T-helper 2 cell (primary cell): ENCODE measurements around the gene TTLL9.

Experiments used
- DNase-seq, 5 experiments: peaks; one replicate each; pipeline versions ENCODE4 v3.0.0 to v3.0.0-alpha.2; 2012 to 2022

Gene TTLL9

DNA sequence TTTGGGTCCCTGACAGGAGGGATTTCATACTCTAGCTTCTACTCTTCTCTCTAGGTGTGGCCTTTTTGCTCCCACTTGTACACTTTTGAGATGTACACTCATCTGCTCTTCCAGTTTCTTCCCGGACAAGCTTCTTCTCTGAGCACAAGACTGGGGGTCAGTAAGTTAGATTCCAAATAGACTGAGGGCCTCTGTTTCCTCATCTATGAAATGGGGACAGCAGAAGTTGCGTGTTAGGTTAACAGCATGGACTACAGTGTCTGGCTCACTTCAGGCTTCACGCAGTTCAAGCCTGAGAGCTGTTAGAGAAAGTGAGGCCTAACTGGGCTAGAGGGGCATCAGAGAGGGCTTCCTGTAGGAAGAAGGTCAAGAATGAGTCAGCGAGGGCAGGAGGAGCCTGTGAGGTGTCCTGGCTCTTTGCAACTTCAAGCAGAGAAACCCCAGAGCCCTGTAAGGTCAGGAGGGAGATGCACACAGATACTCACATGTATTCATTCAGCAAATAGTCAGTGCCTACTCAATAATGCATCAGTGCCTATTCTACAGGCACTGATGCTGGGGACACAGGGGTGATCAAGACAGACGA lies 118.1 kb downstream of the TTLL9 start:
- DNase-seq, result no peak

DNA sequence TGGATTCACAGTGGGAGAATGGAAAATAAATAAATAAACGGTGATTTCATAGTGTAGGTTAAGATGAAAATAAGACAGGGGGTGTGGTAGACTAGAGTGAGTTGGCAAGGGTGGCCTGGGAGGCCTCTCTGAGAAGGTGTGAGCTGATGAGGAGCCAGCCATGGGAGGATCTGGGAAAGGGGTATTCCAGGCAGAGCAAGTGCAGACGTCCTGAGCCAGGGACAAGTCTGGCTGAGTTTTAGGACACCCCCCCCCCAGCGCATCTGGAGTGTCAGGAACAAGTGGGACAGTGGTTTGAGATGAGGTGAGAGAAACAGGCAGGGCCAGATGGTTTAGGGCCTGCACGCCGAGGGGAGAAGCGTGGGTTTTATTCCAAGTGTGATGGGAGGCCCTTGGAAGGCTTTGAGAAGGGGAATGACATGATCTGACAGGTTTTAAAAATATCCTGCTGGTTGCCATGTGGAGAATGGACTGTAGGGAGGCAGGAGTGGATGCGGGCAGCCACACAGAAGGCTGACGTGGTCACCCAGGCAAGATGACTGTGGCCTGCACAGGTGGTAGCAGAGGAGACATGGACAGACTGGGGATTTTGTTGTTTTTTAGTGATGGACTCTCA lies 118.7 kb downstream of the TTLL9 start:
- DNase-seq, result no peak

DNA sequence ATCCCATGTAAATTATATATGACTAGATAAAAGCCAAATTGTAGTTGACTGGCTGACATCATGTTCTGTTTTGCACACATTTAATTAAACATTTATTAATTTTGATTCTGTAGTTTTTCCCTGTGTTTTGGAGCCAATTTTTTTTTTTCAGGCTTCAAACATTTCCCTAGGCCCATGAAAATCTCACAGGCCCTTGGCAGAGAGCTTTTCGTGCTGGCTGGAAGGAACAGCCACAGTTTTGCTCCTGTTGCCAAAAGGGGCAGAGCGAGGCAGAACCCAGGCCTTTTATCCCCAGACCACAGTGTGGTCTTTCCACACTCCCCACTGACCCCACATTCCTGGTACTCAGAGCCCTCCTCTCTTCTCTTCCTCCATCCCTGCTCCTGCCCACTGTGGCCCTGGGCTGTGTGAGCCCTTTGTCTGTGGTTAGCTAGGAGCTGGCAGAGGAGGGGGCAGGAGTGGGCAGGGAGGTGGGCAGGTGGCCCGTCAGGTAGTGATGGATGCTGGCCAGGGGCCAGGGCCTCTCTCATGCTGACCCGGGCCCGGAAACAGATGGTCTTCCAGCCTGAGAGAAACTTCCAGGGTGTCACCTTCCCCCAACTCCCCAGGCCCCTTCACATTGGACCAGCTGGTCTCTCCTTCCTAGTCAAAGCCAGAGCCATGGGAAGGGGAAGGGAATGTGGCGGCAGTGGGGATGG lies 120.4 kb downstream of the TTLL9 start:
- no peak for DNase-seq

DNA sequence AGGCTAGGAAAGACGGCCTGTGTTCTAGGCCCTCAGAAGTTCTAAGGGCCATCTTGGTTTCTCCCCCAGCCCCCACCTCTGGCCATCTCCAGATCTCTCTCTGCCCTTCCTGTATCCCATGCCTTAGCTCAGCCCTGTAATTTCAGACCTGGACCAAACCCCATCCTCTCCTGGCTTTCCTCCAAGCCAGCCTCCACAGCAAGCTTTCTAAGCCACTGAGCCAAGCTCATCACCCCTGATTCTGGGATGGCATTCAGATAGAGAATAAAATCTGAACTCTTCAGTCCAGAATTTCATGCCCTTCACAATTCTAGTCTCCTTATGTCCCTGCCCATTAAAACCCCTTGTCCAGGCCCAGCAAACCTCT lies 120.9 kb downstream of the TTLL9 start:
- no peak for DNase-seq

DNA sequence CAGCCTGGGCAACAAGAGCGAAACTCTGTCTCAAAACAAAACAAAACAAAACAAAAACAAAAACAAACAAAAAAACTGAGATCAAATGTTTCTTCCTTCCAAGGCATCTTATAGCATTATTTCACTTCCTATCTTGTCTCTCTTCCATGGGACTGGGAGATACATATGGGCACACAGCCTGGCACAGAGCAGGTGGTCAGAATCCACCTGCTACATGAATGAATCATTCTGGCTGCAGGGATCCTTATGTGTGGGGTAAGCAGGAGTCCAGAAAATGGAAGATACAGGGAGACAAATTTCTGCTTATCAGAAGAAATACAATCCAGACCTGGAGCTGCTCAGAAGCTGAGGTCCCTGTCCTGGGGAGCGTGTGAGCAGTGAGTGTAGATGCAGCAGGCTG lies 121.7 kb downstream of the TTLL9 start:
- DNase-seq, result no peak
